ENCODE data around the gene CLSTN3. TPM values are rescaled to one million over a fixed set of nuclear protein-coding genes. Genes with fewer than 3 reads are reported as not detected.

Gene CLSTN3
- total and polyA plus RNA-seq, 4 donors = 6.1 to 37.2 (median 26.8) TPM

DNA sequence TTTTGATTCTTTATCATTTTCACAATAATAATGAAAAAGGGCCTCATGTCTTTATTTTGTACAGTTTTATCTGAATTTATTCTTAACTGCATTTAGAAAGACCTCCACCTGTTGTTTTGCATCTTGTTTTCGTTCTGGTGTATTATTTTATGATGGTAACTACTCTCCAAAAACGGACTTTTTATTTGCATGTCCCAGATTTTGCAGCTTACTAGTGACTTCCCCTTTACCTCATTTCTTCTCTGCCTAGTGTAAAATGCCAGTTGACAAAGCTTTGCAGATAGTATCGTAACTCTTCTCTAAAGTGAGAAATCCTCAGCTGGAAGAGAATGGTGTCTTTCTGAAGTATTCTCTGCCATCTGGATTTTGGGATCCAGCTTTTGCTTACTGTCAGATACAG is 76.5 kb downstream of the CLSTN3 start:
- 97% methylated on average over 3 of the region's 3 CpGs for WGBS
- no peak for DNase-seq (ENCODE audit: low spot score)
- H3K9me3 ChIP-seq (ENCODE audit: control insufficient read depth in 4 of 4, low read length in 3 of 4) = no peaks in the 10 kb centered on the region
- H3K4me1 ChIP-seq (ENCODE audit: control insufficient read depth in 4 of 4, insufficient read depth in 4 of 4, low read length in 3 of 4) = no peaks in the 10 kb centered on the region
- peaks cover 1 to 78% (median 52%) of the 10 kb centered on the region in 4 donors for H3K36me3 ChIP-seq (ENCODE audit: control insufficient read depth in 4 of 4, insufficient read depth in 3 of 4, low read depth in 1 of 4, low read length in 3 of 4)
- TF ChIP-seq HNF4G (IDR thresholded peaks at IDR 0.05) (no peak), TAF1 (conservative IDR thresholded peaks at IDR 0.05) (no peak), FOXA2 (IDR thresholded peaks at IDR 0.05) (no peak), JUND (IDR thresholded peaks at IDR 0.05) (no peak), RXRA (IDR thresholded peaks at IDR 0.05) (no peak), SP1 (IDR thresholded peaks at IDR 0.05) (no peak), NR2F2 (IDR thresholded peaks at IDR 0.05) (no peak), RAD21 (IDR thresholded peaks at IDR 0.05) (no peak), YY1 (IDR thresholded peaks at IDR 0.05) (no peak)
- TF ChIP-seq, protein P1, sequence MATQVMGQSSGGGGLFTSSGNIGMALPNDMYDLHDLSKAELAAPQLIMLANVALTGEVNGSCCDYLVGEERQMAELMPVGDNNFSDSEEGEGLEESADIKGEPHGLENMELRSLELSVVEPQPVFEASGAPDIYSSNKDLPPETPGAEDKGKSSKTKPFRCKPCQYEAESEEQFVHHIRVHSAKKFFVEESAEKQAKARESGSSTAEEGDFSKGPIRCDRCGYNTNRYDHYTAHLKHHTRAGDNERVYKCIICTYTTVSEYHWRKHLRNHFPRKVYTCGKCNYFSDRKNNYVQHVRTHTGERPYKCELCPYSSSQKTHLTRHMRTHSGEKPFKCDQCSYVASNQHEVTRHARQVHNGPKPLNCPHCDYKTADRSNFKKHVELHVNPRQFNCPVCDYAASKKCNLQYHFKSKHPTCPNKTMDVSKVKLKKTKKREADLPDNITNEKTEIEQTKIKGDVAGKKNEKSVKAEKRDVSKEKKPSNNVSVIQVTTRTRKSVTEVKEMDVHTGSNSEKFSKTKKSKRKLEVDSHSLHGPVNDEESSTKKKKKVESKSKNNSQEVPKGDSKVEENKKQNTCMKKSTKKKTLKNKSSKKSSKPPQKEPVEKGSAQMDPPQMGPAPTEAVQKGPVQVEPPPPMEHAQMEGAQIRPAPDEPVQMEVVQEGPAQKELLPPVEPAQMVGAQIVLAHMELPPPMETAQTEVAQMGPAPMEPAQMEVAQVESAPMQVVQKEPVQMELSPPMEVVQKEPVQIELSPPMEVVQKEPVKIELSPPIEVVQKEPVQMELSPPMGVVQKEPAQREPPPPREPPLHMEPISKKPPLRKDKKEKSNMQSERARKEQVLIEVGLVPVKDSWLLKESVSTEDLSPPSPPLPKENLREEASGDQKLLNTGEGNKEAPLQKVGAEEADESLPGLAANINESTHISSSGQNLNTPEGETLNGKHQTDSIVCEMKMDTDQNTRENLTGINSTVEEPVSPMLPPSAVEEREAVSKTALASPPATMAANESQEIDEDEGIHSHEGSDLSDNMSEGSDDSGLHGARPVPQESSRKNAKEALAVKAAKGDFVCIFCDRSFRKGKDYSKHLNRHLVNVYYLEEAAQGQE (IDR thresholded peaks at IDR 0.05) = no peak
- TF ChIP-seq, protein P2, sequence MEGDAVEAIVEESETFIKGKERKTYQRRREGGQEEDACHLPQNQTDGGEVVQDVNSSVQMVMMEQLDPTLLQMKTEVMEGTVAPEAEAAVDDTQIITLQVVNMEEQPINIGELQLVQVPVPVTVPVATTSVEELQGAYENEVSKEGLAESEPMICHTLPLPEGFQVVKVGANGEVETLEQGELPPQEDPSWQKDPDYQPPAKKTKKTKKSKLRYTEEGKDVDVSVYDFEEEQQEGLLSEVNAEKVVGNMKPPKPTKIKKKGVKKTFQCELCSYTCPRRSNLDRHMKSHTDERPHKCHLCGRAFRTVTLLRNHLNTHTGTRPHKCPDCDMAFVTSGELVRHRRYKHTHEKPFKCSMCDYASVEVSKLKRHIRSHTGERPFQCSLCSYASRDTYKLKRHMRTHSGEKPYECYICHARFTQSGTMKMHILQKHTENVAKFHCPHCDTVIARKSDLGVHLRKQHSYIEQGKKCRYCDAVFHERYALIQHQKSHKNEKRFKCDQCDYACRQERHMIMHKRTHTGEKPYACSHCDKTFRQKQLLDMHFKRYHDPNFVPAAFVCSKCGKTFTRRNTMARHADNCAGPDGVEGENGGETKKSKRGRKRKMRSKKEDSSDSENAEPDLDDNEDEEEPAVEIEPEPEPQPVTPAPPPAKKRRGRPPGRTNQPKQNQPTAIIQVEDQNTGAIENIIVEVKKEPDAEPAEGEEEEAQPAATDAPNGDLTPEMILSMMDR (IDR thresholded peaks at IDR 0.05; ENCODE audit: low read depth, low read length, missing input control) = no peak
- H3K9ac ChIP-seq (ENCODE audit: low read depth in 1 of 2, low read length in 2 of 2) = no peak overlapping the region
- H3K27ac ChIP-seq (ENCODE audit: low read depth in 1 of 2, low read length in 2 of 2) = no peak overlapping the region
- H3K27me3 ChIP-seq (ENCODE audit: control insufficient read depth in 4 of 4, insufficient read depth in 4 of 4, low read length in 3 of 4) = no peaks in the 10 kb centered on the region
- no peak overlapping the region for H3K4me3 ChIP-seq (ENCODE audit: low read depth in 1 of 3, low read length in 3 of 3)

DNA sequence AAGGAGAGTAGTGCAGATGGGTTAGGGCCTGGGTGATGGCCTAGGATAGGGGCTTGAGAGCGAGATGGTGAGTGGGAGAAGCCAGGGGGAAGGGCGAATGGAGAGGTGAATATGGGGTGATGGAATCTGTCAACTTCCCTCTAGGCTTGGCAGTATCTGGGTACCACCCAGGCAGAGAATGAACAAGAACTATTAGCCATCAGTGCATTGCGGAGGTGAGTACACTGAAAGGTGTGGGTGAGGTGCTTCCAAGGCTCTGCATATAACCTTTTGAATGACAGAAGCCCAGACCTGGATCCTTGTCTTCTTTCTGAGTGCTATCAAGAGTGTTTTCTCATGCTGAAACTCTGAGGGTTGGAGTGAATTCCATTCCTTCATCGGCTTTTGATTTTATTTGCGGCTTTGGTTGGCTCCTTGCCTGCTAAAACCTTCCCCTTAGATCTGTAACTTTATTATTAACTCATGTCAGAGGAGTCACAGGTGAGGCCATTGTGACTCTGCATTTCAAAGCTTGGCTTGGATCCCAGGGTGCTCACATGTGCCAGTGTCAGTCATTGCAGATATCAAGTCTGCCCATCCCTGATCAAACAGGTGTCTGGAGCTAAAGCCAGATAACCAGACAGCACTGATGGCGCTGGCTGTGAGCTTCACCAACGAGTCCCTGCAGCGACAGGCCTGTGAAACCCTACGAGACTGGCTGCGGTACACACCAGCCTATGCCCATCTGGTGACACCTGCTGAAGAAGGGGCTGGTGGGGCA is 77.9 kb downstream of the CLSTN3 start:
- H3K4me3 ChIP-seq (ENCODE audit: low read depth in 1 of 3, low read length in 3 of 3) = no peak overlapping the region
- WGBS = 75% methylated on average over 10 of the region's 10 CpGs
- H3K27ac ChIP-seq (ENCODE audit: low read depth in 1 of 2, low read length in 2 of 2) = no peak overlapping the region
- no peak overlapping the region for H3K9ac ChIP-seq (ENCODE audit: low read depth in 1 of 2, low read length in 2 of 2)
- TF ChIP-seq, protein P2 (IDR thresholded peaks at IDR 0.05; ENCODE audit: low read depth, low read length, missing input control) = no peak
- TF ChIP-seq HNF4A (conservative IDR thresholded peaks at IDR 0.05) (peak in 1 of 2 donors; percentile 23), GABPA (IDR thresholded peaks at IDR 0.05 in 1 of 2, conservative IDR thresholded peaks at IDR 0.05 in 1 of 2) (no peak), NR2F2 (IDR thresholded peaks at IDR 0.05) (no peak), RXRA (IDR thresholded peaks at IDR 0.05) (peak in 1 of 2 donors; percentile 19), YY1 (IDR thresholded peaks at IDR 0.05) (peak; percentile 46)
- TF ChIP-seq, protein P3, sequence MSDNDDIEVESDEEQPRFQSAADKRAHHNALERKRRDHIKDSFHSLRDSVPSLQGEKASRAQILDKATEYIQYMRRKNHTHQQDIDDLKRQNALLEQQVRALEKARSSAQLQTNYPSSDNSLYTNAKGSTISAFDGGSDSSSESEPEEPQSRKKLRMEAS (IDR thresholded peaks at IDR 0.05) = no peak
- H3K36me3 ChIP-seq (ENCODE audit: control insufficient read depth in 4 of 4, insufficient read depth in 3 of 4, low read depth in 1 of 4, low read length in 3 of 4) = peaks cover 1 to 71% (median 47%) of the 10 kb centered on the region in 4 donors
- no peaks in the 10 kb centered on the region for H3K4me1 ChIP-seq (ENCODE audit: control insufficient read depth in 4 of 4, insufficient read depth in 4 of 4, low read length in 3 of 4)
- no peaks in the 10 kb centered on the region for H3K9me3 ChIP-seq (ENCODE audit: control insufficient read depth in 4 of 4, low read length in 3 of 4)
- no peaks in the 10 kb centered on the region for H3K27me3 ChIP-seq (ENCODE audit: control insufficient read depth in 4 of 4, insufficient read depth in 4 of 4, low read length in 3 of 4)
- peak; percentile 62 for DNase-seq (ENCODE audit: low spot score)

Small RNA genes within 50 kb of the gene (small RNA-seq; reads per million reads assigned to genes)
- gene RNU6-485P = not detected

Other genes with a start within 250 kb of the CLSTN3 start
- gene LRRC23, start 225.5 kb upstream of the CLSTN3 start, total RNA-seq = 1 to 10 TPM; 2.0 to 3.6 TPM
- 1 to 10 TPM in 1 of 2 donors, under 1 TPM in 1; 0.92 to 2.3 TPM for gene LRRC23, start 225.5 kb upstream of the CLSTN3 start, polyA plus RNA-seq
- 1 to 10 TPM; 1.1 to 3.1 TPM for gene ENO2, start 215.8 kb upstream of the CLSTN3 start, total RNA-seq
- 1 to 10 TPM; 1.3 to 1.6 TPM for gene ENO2, start 215.8 kb upstream of the CLSTN3 start, polyA plus RNA-seq
- 10 to 100 TPM in 1 of 2 donors, 1 to 10 TPM in 1; 3.6 to 10.2 TPM for gene ATN1, start 202.4 kb upstream of the CLSTN3 start, total RNA-seq
- gene ATN1, start 202.4 kb upstream of the CLSTN3 start, polyA plus RNA-seq = 10 to 100 TPM in 1 of 2 donors, 1 to 10 TPM in 1; 5.6 to 12.6 TPM
- gene RNU7-1, start 186.6 kb upstream of the CLSTN3 start, total RNA-seq = not detected
- not detected for gene RNU7-1, start 186.6 kb upstream of the CLSTN3 start, polyA plus RNA-seq
- gene C12orf57, start 186.3 kb upstream of the CLSTN3 start, total RNA-seq = 10 to 100 TPM; 49.2 to 53.8 TPM
- gene C12orf57, start 186.3 kb upstream of the CLSTN3 start, polyA plus RNA-seq = 100 to 1,000 TPM in 1 of 2 donors, 10 to 100 TPM in 1; 77.7 to 193 TPM
- gene PTPN6, start 179.0 kb upstream of the CLSTN3 start, total RNA-seq = 10 to 100 TPM; 19.7 to 41.0 TPM
- gene PTPN6, start 179.0 kb upstream of the CLSTN3 start, polyA plus RNA-seq = 10 to 100 TPM; 15.2 to 19.4 TPM
- gene PHB2, start 159.7 kb upstream of the CLSTN3 start, total RNA-seq = 10 to 100 TPM; 82.7 to 99.1 TPM
- 100 to 1,000 TPM; 107 to 133 TPM for gene PHB2, start 159.7 kb upstream of the CLSTN3 start, polyA plus RNA-seq
- 10 to 100 TPM; 14.7 to 18.0 TPM for gene EMG1, start 159.5 kb upstream of the CLSTN3 start, total RNA-seq
- gene EMG1, start 159.5 kb upstream of the CLSTN3 start, polyA plus RNA-seq = 10 to 100 TPM; 11.5 to 28.6 TPM
- 10 to 100 TPM; 57.7 to 96.5 TPM for gene LPCAT3, start 111.9 kb upstream of the CLSTN3 start, total RNA-seq
- gene LPCAT3, start 111.9 kb upstream of the CLSTN3 start, polyA plus RNA-seq = 10 to 100 TPM; 41.9 to 96.3 TPM
- 1,000 to 10,000 TPM in 1 of 2 donors, 100 to 1,000 TPM in 1; 267 to 2,029 TPM for gene C1S, start 69.7 kb upstream of the CLSTN3 start, total RNA-seq
- gene C1S, start 69.7 kb upstream of the CLSTN3 start, polyA plus RNA-seq = 1,000 to 10,000 TPM; 1,439 to 1,696 TPM
- 1,000 to 10,000 TPM in 1 of 2 donors, 100 to 1,000 TPM in 1; 211 to 1,249 TPM for gene C1R, start 37.9 kb upstream of the CLSTN3 start, total RNA-seq
- 1,000 to 10,000 TPM; 1,058 to 1,822 TPM for gene C1R, start 37.9 kb upstream of the CLSTN3 start, polyA plus RNA-seq
- 100 to 1,000 TPM in 1 of 2 donors, 10 to 100 TPM in 1; 67.5 to 188 TPM for gene C1RL, start 21.2 kb upstream of the CLSTN3 start, total RNA-seq
- gene C1RL, start 21.2 kb upstream of the CLSTN3 start, polyA plus RNA-seq = 100 to 1,000 TPM; 104 to 145 TPM
- 10 to 100 TPM; 12.9 to 47.1 TPM for gene RBP5, start 1.5 kb upstream of the CLSTN3 start, total RNA-seq
- 100 to 1,000 TPM in 1 of 2 donors, 10 to 100 TPM in 1; 80.2 to 108 TPM for gene RBP5, start 1.5 kb upstream of the CLSTN3 start, polyA plus RNA-seq
- 10 to 100 TPM; 19.4 to 37.9 TPM for gene PEX5, start 59.3 kb downstream of the CLSTN3 start, total RNA-seq
- 10 to 100 TPM in 1 of 2 donors, 1 to 10 TPM in 1; 5.7 to 26.2 TPM for gene PEX5, start 59.3 kb downstream of the CLSTN3 start, polyA plus RNA-seq
- gene ACSM4, start 173.7 kb downstream of the CLSTN3 start, total RNA-seq = not detected
- gene ACSM4, start 173.7 kb downstream of the CLSTN3 start, polyA plus RNA-seq = not detected

Measured in liver (tissue), 10 donors.